ENCODE results near the gene UGGT1. TPM values are rescaled to one million over a fixed set of nuclear protein-coding genes. Genes with fewer than 3 reads are reported as not detected.

The UGGT1 gene
- total and polyA plus RNA-seq, 2 donors from 2014 or later: 7.0 to 52.3 TPM

DNA sequence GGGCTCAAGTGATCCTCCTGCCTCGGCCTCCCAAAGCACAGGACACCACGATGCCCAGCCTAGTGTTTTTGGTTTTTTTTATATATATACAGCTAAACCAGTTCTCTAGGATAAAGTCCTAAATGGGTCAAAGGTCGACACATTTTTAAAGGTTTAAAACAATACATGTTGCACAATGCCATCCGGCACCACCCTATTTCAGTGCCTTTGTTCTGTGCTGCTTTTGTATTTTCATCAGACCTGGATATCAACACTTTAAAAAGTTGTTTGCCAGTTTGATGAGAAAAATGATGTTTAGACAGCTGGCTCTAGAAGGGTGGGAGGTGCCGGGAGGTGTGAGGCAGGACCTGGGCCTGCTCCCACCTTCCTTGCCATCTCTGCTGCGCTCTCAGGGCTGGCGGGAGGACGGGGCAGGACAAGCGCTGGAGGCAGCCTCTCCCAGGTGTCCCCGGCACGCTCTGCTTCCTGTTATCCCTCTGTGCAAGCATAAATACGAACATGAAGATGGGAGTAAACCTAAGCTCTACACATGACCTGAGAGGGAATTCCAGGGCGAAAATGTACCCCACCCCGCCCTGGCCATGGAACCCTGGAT is 124.0 kb downstream of the UGGT1 start:
- Histone ChIP-seq H3K9me3 (ENCODE audit: control insufficient read depth in 2 of 3, insufficient read depth in 1 of 3, low read length in 3 of 3) (no peaks in the 10 kb centered on the region), H3K27me3 (ENCODE audit: control insufficient read depth, insufficient read depth, low read length) (no peaks in the 10 kb centered on the region), H3K4me3 (ENCODE audit: low read length in 3 of 3) (no peak overlapping the region), H3K27ac (ENCODE audit: low read depth in 2 of 2, low read length in 2 of 2) (no peak overlapping the region), H3K36me3 (ENCODE audit: control insufficient read depth in 2 of 3, insufficient read depth in 3 of 3, low read length in 3 of 3) (no peaks in the 10 kb centered on the region), H3K4me1 (ENCODE audit: control insufficient read depth in 2 of 3, insufficient read depth in 2 of 3, low read depth in 1 of 3, low read length in 3 of 3) (no peaks in the 10 kb centered on the region), H3K9ac (ENCODE audit: low read length in 3 of 3) (no peak overlapping the region)
- FAIRE-seq: no peak
- TF ChIP-seq, protein P1, sequence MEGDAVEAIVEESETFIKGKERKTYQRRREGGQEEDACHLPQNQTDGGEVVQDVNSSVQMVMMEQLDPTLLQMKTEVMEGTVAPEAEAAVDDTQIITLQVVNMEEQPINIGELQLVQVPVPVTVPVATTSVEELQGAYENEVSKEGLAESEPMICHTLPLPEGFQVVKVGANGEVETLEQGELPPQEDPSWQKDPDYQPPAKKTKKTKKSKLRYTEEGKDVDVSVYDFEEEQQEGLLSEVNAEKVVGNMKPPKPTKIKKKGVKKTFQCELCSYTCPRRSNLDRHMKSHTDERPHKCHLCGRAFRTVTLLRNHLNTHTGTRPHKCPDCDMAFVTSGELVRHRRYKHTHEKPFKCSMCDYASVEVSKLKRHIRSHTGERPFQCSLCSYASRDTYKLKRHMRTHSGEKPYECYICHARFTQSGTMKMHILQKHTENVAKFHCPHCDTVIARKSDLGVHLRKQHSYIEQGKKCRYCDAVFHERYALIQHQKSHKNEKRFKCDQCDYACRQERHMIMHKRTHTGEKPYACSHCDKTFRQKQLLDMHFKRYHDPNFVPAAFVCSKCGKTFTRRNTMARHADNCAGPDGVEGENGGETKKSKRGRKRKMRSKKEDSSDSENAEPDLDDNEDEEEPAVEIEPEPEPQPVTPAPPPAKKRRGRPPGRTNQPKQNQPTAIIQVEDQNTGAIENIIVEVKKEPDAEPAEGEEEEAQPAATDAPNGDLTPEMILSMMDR (IDR thresholded peaks at IDR 0.05; ENCODE audit: borderline replicate concordance, extremely low read depth, insufficient read depth): no peak
- intact Hi-C loops (cut with DNase I): no loop called here
- no peak for DNase-seq

DNA sequence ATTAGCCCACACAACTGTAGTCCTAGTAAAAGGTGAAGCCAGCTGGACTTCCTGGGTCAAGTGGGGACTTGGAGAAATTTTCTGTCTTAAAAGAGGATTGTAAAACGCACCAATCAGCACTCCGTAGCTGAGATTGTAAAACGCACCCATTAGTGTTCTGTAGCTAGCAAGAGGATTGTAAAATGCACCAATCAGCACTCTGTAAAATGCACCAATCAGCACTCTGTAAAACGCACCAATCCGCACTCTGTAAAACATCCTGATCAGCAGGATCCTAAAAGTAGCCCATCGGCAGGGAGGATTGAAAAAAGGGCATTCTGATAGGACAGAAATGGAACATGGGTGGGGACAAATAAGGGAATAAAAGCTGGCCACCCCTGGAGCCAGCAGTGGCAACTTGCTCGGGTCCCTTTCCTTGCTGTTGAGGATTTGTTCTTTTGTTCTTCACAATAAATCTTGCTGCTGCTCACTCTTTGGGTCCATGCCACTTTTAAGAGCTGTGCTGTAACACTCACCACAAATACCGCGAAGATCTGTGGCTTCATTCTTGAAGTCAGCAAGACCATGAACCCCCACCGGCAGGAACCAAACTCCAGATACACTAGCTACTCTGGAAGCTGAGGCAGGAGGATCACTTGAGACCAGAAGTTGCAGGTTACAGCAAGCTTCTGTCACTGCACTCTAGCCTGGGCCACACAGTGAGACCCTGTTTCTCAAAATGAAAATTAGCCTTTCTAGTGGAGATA is 125.1 kb downstream of the UGGT1 start:
- Histone ChIP-seq H3K36me3 (ENCODE audit: control insufficient read depth in 2 of 3, insufficient read depth in 3 of 3, low read length in 3 of 3) (no peaks in the 10 kb centered on the region), H3K27me3 (ENCODE audit: control insufficient read depth, insufficient read depth, low read length) (no peaks in the 10 kb centered on the region), H3K9me3 (ENCODE audit: control insufficient read depth in 2 of 3, insufficient read depth in 1 of 3, low read length in 3 of 3) (no peaks in the 10 kb centered on the region), H3K9ac (ENCODE audit: low read length in 3 of 3) (no peak overlapping the region), H3K27ac (ENCODE audit: low read depth in 2 of 2, low read length in 2 of 2) (no peak overlapping the region), H3K4me3 (ENCODE audit: low read length in 3 of 3) (no peak overlapping the region), H3K4me1 (ENCODE audit: control insufficient read depth in 2 of 3, insufficient read depth in 2 of 3, low read depth in 1 of 3, low read length in 3 of 3) (no peaks in the 10 kb centered on the region)
- intact Hi-C loops (cut with DNase I): no loop called here
- FAIRE-seq (no peak), DNase-seq (no peak)
- TF ChIP-seq, protein P1 (IDR thresholded peaks at IDR 0.05; ENCODE audit: borderline replicate concordance, extremely low read depth, insufficient read depth): no peak

DNA sequence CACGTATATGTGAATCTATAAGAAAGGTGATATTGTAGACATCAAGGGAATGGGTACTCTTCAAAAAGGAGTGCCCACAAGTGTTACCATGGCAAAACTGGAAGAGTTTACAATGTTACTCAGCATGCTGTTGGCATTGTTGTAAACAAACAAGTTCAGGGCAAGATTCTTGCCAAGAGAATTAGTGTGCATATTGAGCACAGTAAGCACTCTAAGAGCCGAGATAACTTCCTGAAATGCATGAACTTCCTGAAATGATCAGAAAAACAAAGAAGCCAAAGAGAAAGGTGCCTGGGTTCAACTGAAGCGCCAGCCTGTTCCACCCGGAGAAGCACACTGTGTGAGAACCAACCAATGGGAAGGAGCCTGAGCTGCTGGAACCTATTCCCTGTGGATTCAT is 126.7 kb downstream of the UGGT1 start:
- intact Hi-C loops (cut with DNase I): no loop called here
- no peak overlapping the region for H3K27ac ChIP-seq (ENCODE audit: low read depth in 2 of 2, low read length in 2 of 2)
- H3K27me3 ChIP-seq (ENCODE audit: control insufficient read depth, insufficient read depth, low read length): no peaks in the 10 kb centered on the region
- H3K4me1 ChIP-seq (ENCODE audit: control insufficient read depth in 2 of 3, insufficient read depth in 2 of 3, low read depth in 1 of 3, low read length in 3 of 3): no peaks in the 10 kb centered on the region
- FAIRE-seq (no peak), DNase-seq (no peak)
- TF ChIP-seq, protein P1 (IDR thresholded peaks at IDR 0.05; ENCODE audit: borderline replicate concordance, extremely low read depth, insufficient read depth): no peak
- H3K9me3 ChIP-seq (ENCODE audit: control insufficient read depth in 2 of 3, insufficient read depth in 1 of 3, low read length in 3 of 3): no peaks in the 10 kb centered on the region
- no peaks in the 10 kb centered on the region for H3K36me3 ChIP-seq (ENCODE audit: control insufficient read depth in 2 of 3, insufficient read depth in 3 of 3, low read length in 3 of 3)
- no peak overlapping the region for H3K4me3 ChIP-seq (ENCODE audit: low read length in 3 of 3)
- no peak overlapping the region for H3K9ac ChIP-seq (ENCODE audit: low read length in 3 of 3)

Measured in kidney (tissue), 14 donors.